Stomach (tissue), 4 donors: ENCODE measurements around the gene DPP10.

Source experiments
- CTCF ChIP-seq, 7 experiments: fragments of 450-650 bp in 4 of 7; fragments of 200-600 bp in 3 of 7; sonication (generic) in 3 of 7; IDR thresholded peaks; one replicate each; pipeline ENCODE4 v1.5.1; 2016 to 2019; ENCODE audit warnings: antibody characterized with exemption in 7 of 7, control low read depth in 2 of 7, mild to moderate bottlenecking in 1 of 7
- EP300 ChIP-seq: sonication (generic); formaldehyde crosslinking; IDR thresholded peaks from one replicate; pipeline ENCODE4 v1.6.1; 2017; ENCODE audit warnings: antibody characterized with exemption
- POLR2A ChIP-seq, 4 donors: fragments of 450-650 bp; IDR thresholded peaks; one replicate each; pipeline ENCODE4 v1.6.1; 2016; ENCODE audit warnings: antibody characterized with exemption in 4 of 4, control low read depth in 2 of 4, mild to moderate bottlenecking in 1 of 4, moderate library complexity in 1 of 4
- POLR2AphosphoS5 ChIP-seq, 3 donors: sonication (generic); formaldehyde crosslinking; IDR thresholded peaks; one replicate each; pipeline ENCODE4 v1.6.1; 2016; ENCODE audit warnings: antibody characterized with exemption in 3 of 3

GRCh38 chr2:114933671-114934241, 491.3 kb downstream of the DPP10 start:
- no peak for TF ChIP-seq POLR2A (IDR thresholded peaks at IDR 0.05)
- TF ChIP-seq CTCF (IDR thresholded peaks at IDR 0.05), result no peak
- TF ChIP-seq POLR2AphosphoS5 (IDR thresholded peaks at IDR 0.05), result no peak
- TF ChIP-seq EP300, result no peak
